C4-2B (cell line): Measurements from ENCODE around the gene ERBB4.

Source experiments
- CTCF ChIP-seq: fragments of 450-650 bp; conservative IDR thresholded peaks from 2 replicates; pipeline ENCODE4 v1.5.1; 2017; ENCODE audit warnings: mild to moderate bottlenecking
- ZFX ChIP-seq: fragments of 450-650 bp; IDR thresholded peaks from 2 replicates; pipeline ENCODE4 v1.6.1; 2017

- no peak for TF ChIP-seq CTCF
- TF ChIP-seq ZFX: no peak
Observed at GRCh38 chr2:211955648-211956047, 583.0 kb downstream of the ERBB4 start.
